ENCODE results near the gene FRMD1.

Gene FRMD1

GRCh38 chr6:168093071-168093505 lies 14.1 kb upstream of the FRMD1 start:
- Histone ChIP-seq H3K27ac (ENCODE audit: low read depth, low read length) (no peak overlapping the region), H3K9me3 (ENCODE audit: control insufficient read depth, insufficient read depth, low read depth, low read length) (no peaks in the 10 kb centered on the region)

DNA sequence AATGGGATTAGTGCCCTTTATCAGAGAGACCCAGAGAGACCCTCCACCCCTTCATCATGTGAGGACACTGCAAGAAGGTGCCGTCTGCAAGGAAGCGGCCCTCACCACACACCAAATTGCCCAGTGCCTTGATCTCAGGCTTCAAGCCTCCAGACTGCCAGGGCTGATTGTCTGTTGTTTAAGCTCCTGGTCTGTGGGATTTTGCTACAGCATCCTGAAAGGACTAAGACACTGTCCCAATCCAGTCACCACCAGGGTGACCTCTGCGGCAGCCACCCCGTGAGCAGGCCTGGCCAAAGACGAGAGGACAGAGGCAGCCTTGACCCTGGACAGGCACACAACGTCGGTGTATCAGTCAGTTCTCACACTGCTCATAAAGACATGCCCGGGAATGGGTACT lies 13.5 kb upstream of the FRMD1 start:
- H3K9ac ChIP-seq (ENCODE audit: low read length), result no peak overlapping the region
- no peaks in the 10 kb centered on the region for H3K9me3 ChIP-seq (ENCODE audit: control insufficient read depth, insufficient read depth, low read depth, low read length)
- no peaks in the 10 kb centered on the region for H3K27me3 ChIP-seq (ENCODE audit: control insufficient read depth, insufficient read depth, low read length)
- peaks cover 18% of the 10 kb centered on the region for H3K4me1 ChIP-seq (ENCODE audit: control insufficient read depth, insufficient read depth, low read length)
- H3K27ac ChIP-seq (ENCODE audit: low read depth, low read length), result no peak overlapping the region
- H3K4me3 ChIP-seq (ENCODE audit: low read depth, low read length), result no peak overlapping the region
- H3K36me3 ChIP-seq (ENCODE audit: control insufficient read depth, insufficient read depth, low read length), result no peaks in the 10 kb centered on the region

More at GRCh38 chr6:168093071-168093505, 14.1 kb upstream of the FRMD1 start:
- Histone ChIP-seq H3K27me3 (ENCODE audit: control insufficient read depth, insufficient read depth, low read length) (no peaks in the 10 kb centered on the region), H3K36me3 (ENCODE audit: control insufficient read depth, insufficient read depth, low read length) (no peaks in the 10 kb centered on the region), H3K4me3 (ENCODE audit: low read depth, low read length) (no peak overlapping the region), H3K9ac (ENCODE audit: low read length) (no peak overlapping the region), H3K4me1 (ENCODE audit: control insufficient read depth, insufficient read depth, low read length) (peaks cover 13% of the 10 kb centered on the region)

- Histone ChIP-seq H3K27me3 (ENCODE audit: control insufficient read depth, insufficient read depth, low read length) (no peaks in the 10 kb centered on the region), H3K36me3 (ENCODE audit: control insufficient read depth, insufficient read depth, low read length) (no peaks in the 10 kb centered on the region)
These were observed 12.6 kb upstream of the FRMD1 start for GRCh38 chr6:168091381-168092264.

DNA sequence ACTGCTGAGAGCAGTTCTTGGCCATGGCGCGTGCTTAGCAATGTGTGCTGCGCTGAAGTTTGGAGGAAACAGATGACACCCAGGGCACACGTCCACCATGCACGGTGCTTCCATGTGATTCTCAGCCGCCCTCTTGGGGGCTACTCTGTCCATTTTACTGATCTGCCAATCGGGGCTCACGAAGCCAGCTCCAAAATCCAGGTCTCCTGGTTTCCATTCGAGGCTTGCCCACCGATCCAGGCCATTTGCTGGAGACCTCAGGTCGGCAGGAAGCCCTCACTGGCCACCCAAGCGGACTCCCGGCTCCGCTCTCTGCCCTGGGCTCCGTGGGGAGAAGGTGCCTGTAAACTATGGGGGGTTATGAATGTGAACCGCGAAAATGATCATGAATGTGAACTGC lies 11.7 kb upstream of the FRMD1 start:
- H3K9ac ChIP-seq (ENCODE audit: low read length), result no peak overlapping the region
- no peaks in the 10 kb centered on the region for H3K9me3 ChIP-seq (ENCODE audit: control insufficient read depth, insufficient read depth, low read depth, low read length)
- no peak overlapping the region for H3K27ac ChIP-seq (ENCODE audit: low read depth, low read length)
- no peaks in the 10 kb centered on the region for H3K36me3 ChIP-seq (ENCODE audit: control insufficient read depth, insufficient read depth, low read length)
- no peak overlapping the region for H3K4me3 ChIP-seq (ENCODE audit: low read depth, low read length)
- no peaks in the 10 kb centered on the region for H3K27me3 ChIP-seq (ENCODE audit: control insufficient read depth, insufficient read depth, low read length)
- peaks cover 20% of the 10 kb centered on the region for H3K4me1 ChIP-seq (ENCODE audit: control insufficient read depth, insufficient read depth, low read length)

More at GRCh38 chr6:168091381-168092264, 12.6 kb upstream of the FRMD1 start:
- Histone ChIP-seq H3K27ac (ENCODE audit: low read depth, low read length) (no peak overlapping the region), H3K9me3 (ENCODE audit: control insufficient read depth, insufficient read depth, low read depth, low read length) (no peaks in the 10 kb centered on the region), H3K4me3 (ENCODE audit: low read depth, low read length) (no peak overlapping the region), H3K9ac (ENCODE audit: low read length) (no peak overlapping the region), H3K4me1 (ENCODE audit: control insufficient read depth, insufficient read depth, low read length) (peaks cover 20% of the 10 kb centered on the region)

DNA sequence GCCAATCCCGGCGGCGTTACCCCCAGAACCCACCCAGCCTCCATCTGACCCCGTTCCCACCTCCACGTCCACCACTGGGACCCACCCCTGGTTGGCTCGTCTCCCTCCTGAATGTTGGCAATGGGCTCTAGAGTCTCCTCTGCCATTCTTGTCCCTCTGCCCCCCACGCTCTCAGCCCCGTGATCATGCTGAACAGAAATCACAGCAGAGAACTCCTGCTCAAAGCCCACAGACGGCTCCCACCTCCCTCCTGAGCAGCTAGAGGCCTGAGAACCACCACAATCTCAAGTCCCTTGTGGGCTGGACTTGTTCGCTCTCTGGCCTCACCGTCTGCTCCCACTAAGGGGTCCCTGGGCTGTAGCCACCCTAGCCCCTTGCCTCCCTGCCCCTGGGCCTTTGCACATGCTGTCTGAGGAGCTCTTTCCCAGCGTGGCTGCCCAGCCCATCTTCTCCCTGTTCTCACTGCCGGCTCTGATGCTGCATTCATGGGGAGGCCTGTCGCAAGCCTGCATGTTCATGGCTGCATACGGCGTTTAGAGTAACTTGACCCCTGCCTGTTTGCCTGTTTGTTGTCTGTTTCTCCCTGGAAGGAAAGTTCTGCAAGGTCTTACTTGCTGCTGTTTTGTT lies 11.2 kb upstream of the FRMD1 start:
- no peak overlapping the region for H3K27ac ChIP-seq (ENCODE audit: low read depth, low read length)
- H3K9ac ChIP-seq (ENCODE audit: low read length), result no peak overlapping the region
- no peaks in the 10 kb centered on the region for H3K9me3 ChIP-seq (ENCODE audit: control insufficient read depth, insufficient read depth, low read depth, low read length)
- H3K4me1 ChIP-seq (ENCODE audit: control insufficient read depth, insufficient read depth, low read length), result peaks cover 20% of the 10 kb centered on the region
- H3K36me3 ChIP-seq (ENCODE audit: control insufficient read depth, insufficient read depth, low read length), result no peaks in the 10 kb centered on the region
- H3K4me3 ChIP-seq (ENCODE audit: low read depth, low read length), result no peak overlapping the region
- H3K27me3 ChIP-seq (ENCODE audit: control insufficient read depth, insufficient read depth, low read length), result no peaks in the 10 kb centered on the region

- Histone ChIP-seq H3K36me3 (ENCODE audit: control insufficient read depth, insufficient read depth, low read length) (no peaks in the 10 kb centered on the region), H3K9ac (ENCODE audit: low read length) (no peak overlapping the region), H3K27me3 (ENCODE audit: control insufficient read depth, insufficient read depth, low read length) (no peaks in the 10 kb centered on the region), H3K4me3 (ENCODE audit: low read depth, low read length) (no peak overlapping the region), H3K4me1 (ENCODE audit: control insufficient read depth, insufficient read depth, low read length) (peaks cover 20% of the 10 kb centered on the region), H3K27ac (ENCODE audit: low read depth, low read length) (peak overlapping the region; percentile 20; the same call in 1 of the 2 replicates), H3K9me3 (ENCODE audit: control insufficient read depth, insufficient read depth, low read depth, low read length) (no peaks in the 10 kb centered on the region)
These were observed 10.4 kb upstream of the FRMD1 start for GRCh38 chr6:168089186-168090063.

DNA sequence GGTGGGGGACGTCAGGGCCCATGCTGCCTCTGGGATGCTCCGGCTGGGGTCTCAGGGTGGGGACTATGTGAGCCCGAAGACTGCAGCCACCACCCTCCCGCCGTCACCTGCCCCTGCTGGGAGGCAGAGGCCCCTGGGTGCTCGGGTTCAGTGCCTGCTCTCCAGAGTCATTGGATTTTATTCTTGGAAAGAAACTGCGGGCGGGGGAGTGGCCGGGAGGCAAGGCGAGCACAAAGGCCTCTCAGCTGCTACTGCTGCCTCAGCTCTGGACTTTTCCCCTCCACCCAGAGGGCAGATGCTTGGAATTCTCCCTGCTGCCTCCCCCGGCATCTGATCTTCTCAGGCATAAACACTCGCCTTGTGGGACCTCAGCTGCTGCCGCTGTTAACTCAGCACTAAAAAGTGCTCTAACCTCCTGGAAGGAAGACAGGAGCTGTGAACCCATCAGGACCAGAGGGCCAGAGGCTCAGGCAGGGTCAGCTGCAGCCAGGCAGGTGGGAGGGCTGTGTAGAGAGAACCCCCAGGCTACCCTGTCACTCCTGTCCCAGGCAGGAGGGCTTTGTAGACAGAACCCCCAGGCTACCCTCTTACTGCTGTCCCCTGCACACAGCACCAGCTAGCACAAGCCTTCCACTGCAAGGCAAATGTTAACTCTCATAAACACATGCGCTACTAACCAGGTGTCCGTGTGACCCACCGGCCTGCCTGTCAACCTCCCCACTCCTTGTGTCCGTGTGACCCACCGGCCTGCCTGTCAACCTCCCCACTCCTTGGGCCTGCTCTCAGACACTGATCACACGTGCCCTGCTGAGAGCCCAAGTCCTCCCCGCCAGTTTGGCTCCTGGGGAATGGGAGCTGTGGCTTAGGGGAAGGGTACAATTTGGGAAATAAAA lies 9.4 kb upstream of the FRMD1 start:
- no peaks in the 10 kb centered on the region for H3K36me3 ChIP-seq (ENCODE audit: control insufficient read depth, insufficient read depth, low read length)
- H3K9me3 ChIP-seq (ENCODE audit: control insufficient read depth, insufficient read depth, low read depth, low read length), result no peaks in the 10 kb centered on the region
- no peak overlapping the region for H3K27ac ChIP-seq (ENCODE audit: low read depth, low read length)
- peaks cover 21% of the 10 kb centered on the region for H3K4me1 ChIP-seq (ENCODE audit: control insufficient read depth, insufficient read depth, low read length)
- no peaks in the 10 kb centered on the region for H3K27me3 ChIP-seq (ENCODE audit: control insufficient read depth, insufficient read depth, low read length)
- H3K4me3 ChIP-seq (ENCODE audit: low read depth, low read length), result no peak overlapping the region
- no peak overlapping the region for H3K9ac ChIP-seq (ENCODE audit: low read length)

DNA sequence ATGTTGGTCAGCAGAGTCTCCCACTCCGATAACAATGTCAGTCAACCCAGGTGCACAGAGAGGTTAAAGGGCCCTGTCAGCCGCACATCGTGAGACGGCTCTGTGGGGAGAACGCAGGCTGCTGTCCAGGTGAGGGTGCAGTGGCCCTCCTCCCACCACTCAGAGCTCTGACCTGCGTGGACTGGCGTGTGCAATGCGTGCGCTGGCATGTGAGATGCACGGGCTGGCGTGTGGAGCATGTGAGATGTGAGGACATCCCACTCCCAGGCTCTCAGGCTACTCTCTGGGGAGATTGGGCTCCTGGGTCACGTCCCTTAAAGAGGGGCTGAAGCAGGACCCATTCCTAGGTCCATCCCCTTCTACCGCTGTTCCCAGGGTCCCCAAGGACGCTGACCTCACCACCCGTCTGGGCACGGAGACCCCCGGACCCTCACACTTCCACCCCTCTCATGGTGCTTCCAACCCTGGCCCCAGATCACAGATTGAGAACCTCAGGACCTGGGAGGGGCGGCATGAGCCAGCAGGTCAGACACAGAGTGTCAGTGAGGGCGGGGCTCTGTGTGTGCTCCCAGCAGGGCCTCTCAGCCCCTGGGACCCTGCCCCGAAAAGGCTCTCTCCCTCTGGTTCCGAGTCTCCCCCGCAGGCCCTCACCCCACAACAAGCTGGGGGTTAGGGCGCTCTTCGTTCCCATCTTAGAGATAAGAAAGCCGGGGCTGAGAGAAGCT lies 8.6 kb upstream of the FRMD1 start:
- Histone ChIP-seq H3K36me3 (ENCODE audit: control insufficient read depth, insufficient read depth, low read length) (no peaks in the 10 kb centered on the region), H3K4me1 (ENCODE audit: control insufficient read depth, insufficient read depth, low read length) (peaks cover 27% of the 10 kb centered on the region), H3K4me3 (ENCODE audit: low read depth, low read length) (no peak overlapping the region), H3K9me3 (ENCODE audit: control insufficient read depth, insufficient read depth, low read depth, low read length) (no peaks in the 10 kb centered on the region), H3K27ac (ENCODE audit: low read depth, low read length) (no peak overlapping the region), H3K27me3 (ENCODE audit: control insufficient read depth, insufficient read depth, low read length) (no peaks in the 10 kb centered on the region), H3K9ac (ENCODE audit: low read length) (no peak overlapping the region)

DNA sequence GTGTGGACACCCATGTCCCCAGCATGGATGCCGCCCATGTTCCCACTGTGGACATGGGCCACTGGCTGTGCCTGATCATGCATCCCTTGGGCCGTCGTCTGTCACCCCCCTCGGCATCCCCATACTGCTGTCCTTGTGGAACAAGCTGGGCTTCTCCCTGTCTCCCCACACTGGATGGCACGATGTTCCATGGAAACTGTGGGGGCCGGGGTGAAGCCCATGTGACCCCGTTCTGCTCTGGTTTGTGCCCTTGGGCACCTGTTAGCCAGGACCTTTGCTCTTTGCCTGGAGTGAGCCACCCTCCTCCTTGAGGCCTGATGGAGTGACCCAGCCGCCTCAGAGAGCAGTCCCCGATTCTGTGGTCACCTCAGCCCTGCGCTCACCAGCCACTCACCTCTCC lies 7.6 kb upstream of the FRMD1 start:
- Histone ChIP-seq H3K4me1 (ENCODE audit: control insufficient read depth, insufficient read depth, low read length) (peaks cover 27% of the 10 kb centered on the region), H3K36me3 (ENCODE audit: control insufficient read depth, insufficient read depth, low read length) (no peaks in the 10 kb centered on the region), H3K9me3 (ENCODE audit: control insufficient read depth, insufficient read depth, low read depth, low read length) (no peaks in the 10 kb centered on the region), H3K9ac (ENCODE audit: low read length) (no peak overlapping the region), H3K4me3 (ENCODE audit: low read depth, low read length) (no peak overlapping the region), H3K27ac (ENCODE audit: low read depth, low read length) (no peak overlapping the region), H3K27me3 (ENCODE audit: control insufficient read depth, insufficient read depth, low read length) (no peaks in the 10 kb centered on the region)

DNA sequence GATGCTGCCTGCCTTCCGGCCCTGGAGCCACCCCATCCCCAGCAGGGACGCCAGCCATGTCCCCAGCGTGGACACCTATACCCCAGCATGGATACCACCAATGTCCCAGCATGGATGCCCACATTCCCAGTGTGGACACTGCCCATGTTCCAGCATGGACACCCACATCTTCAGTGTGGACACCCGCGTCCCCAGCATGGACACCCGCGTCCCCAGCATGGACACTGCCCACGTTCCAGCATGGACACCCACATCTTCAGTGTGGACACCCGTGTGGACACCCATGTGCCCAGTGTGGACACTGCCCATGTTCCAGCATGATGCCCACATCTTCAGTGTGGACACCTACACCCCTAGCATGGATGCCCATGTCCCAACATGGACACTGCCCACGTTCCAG lies 7.1 kb upstream of the FRMD1 start:
- H3K9me3 ChIP-seq (ENCODE audit: control insufficient read depth, insufficient read depth, low read depth, low read length), result no peaks in the 10 kb centered on the region
- H3K27me3 ChIP-seq (ENCODE audit: control insufficient read depth, insufficient read depth, low read length), result no peaks in the 10 kb centered on the region
- H3K4me1 ChIP-seq (ENCODE audit: control insufficient read depth, insufficient read depth, low read length), result peaks cover 27% of the 10 kb centered on the region
- no peaks in the 10 kb centered on the region for H3K36me3 ChIP-seq (ENCODE audit: control insufficient read depth, insufficient read depth, low read length)
- H3K4me3 ChIP-seq (ENCODE audit: low read depth, low read length), result no peak overlapping the region
- H3K9ac ChIP-seq (ENCODE audit: low read length), result no peak overlapping the region
- no peak overlapping the region for H3K27ac ChIP-seq (ENCODE audit: low read depth, low read length)

All from HUES6 (cell line).